Vagina (tissue), 2 donors: ENCODE measurements around the gene SSBP4. TPM values are rescaled to one million over a fixed set of nuclear protein-coding genes. Genes with fewer than 3 reads are reported as not detected.

Experiments
- DNase-seq, 2 donors: peaks; one replicate each; pipeline ENCODE4 v3.0.0-alpha.2; 2017; ENCODE audit errors: extremely low spot score in 2 of 2
- H3K27ac ChIP-seq: fragments of 200-600 bp; sonication (generic); one replicate; pipeline ENCODE4 v1.5.1; 2019
- H3K27me3 ChIP-seq: fragments of 200-600 bp; sonication (generic); one replicate; pipeline ENCODE4 v1.5.1; 2019
- H3K36me3 ChIP-seq, 2 donors: fragments of 200-600 bp; sonication (generic); one replicate each; pipeline ENCODE4 v1.5.1; 2017 to 2019
- H3K4me1 ChIP-seq: fragments of 200-600 bp; sonication (generic); one replicate; pipeline ENCODE4 v1.5.1; 2019
- H3K4me3 ChIP-seq, 2 donors: fragments of 200-600 bp; sonication (generic); 1 replicate in 1 of 2; 2 replicates in 1 of 2; pipeline ENCODE4 v1.5.1; 2016 to 2019
- H3K9me3 ChIP-seq: fragments of 200-600 bp; sonication (generic); one replicate; pipeline ENCODE4 v1.5.1; 2019
- CTCF ChIP-seq, 3 experiments: fragments of 450-650 bp in 2 of 3; fragments of 200-600 bp in 1 of 3; sonication (generic) in 1 of 3; IDR thresholded peaks; one replicate each; pipeline ENCODE4 v1.5.1; 2017 to 2019; ENCODE audit warnings: antibody characterized with exemption in 3 of 3, mild to moderate bottlenecking in 2 of 3, moderate library complexity in 2 of 3
- POLR2A ChIP-seq, 2 donors: fragments of 450-650 bp; IDR thresholded peaks; one replicate each; pipeline ENCODE4 v1.6.1; 2017; ENCODE audit warnings: antibody characterized with exemption in 2 of 2, mild to moderate bottlenecking in 2 of 2, moderate library complexity in 2 of 2
- POLR2AphosphoS5 ChIP-seq, 2 donors: sonication (generic); formaldehyde crosslinking; IDR thresholded peaks; one replicate each; pipeline ENCODE4 v1.9.0; 2017; ENCODE audit warnings: antibody characterized with exemption in 2 of 2, mild to moderate bottlenecking in 2 of 2, low read depth in 1 of 2; ENCODE audit not compliant: insufficient read depth in 1 of 2
- intact Hi-C: fragments of 100-400 bp; cut with DNase I; formaldehyde crosslinking; loops from one replicate; pipeline ENCODE4 v1.15.1; 2023
- total RNA-seq: library from RNA; depleted of rRNA; stranded (reverse); fragments of >200 nt; gene quantifications from one replicate; pipeline ENCODE4 v1.2.3, GENCODE V29; 2016

Gene SSBP4
- total RNA-seq, 1 donor from 2014 or later: 72.7 TPM

- peaks cover 73% of the 10 kb centered on the region for H3K4me1 ChIP-seq
Observed at GRCh38 chr19:18431351-18432197, 12.4 kb downstream of the SSBP4 start.

GRCh38 chr19:18432275-18433014 is 13.2 kb downstream of the SSBP4 start:
- H3K4me3 ChIP-seq: peak overlapping the region; percentile 48 to 56
- TF ChIP-seq CTCF (IDR thresholded peaks at IDR 0.05) (no peak), POLR2AphosphoS5 (IDR thresholded peaks at IDR 0.05; ENCODE audit: insufficient read depth in 1 of 2, low read depth in 1 of 2) (no peak), POLR2A (IDR thresholded peaks at IDR 0.05) (no peak)
- no peaks in the 10 kb centered on the region for H3K27me3 ChIP-seq
- no peak for DNase-seq
- intact Hi-C loops: no loop called here
- no peaks in the 10 kb centered on the region for H3K9me3 ChIP-seq
- H3K4me1 ChIP-seq: peaks cover 73% of the 10 kb centered on the region
- no peaks in the 10 kb centered on the region for H3K36me3 ChIP-seq
- peak overlapping the region; percentile 74 for H3K27ac ChIP-seq

More at GRCh38 chr19:18431351-18432197, 12.4 kb downstream of the SSBP4 start:
- Histone ChIP-seq H3K4me3 (no peak overlapping the region), H3K27me3 (no peaks in the 10 kb centered on the region), H3K36me3 (no peaks in the 10 kb centered on the region), H3K9me3 (no peaks in the 10 kb centered on the region), H3K27ac (no peak overlapping the region)
- DNase-seq: no peak
- intact Hi-C loops: no loop called here
- TF ChIP-seq CTCF (IDR thresholded peaks at IDR 0.05) (no peak), POLR2A (IDR thresholded peaks at IDR 0.05) (no peak), POLR2AphosphoS5 (IDR thresholded peaks at IDR 0.05; ENCODE audit: insufficient read depth in 1 of 2, low read depth in 1 of 2) (no peak)

GRCh38 chr19:18433015-18433691 is 14.0 kb downstream of the SSBP4 start:
- DNase-seq: no peak
- H3K4me1 ChIP-seq: peaks cover 74% of the 10 kb centered on the region
- peak overlapping the region; percentile 48 to 56 for H3K4me3 ChIP-seq

GRCh38 chr19:18433735-18434398 is 14.7 kb downstream of the SSBP4 start:
- TF ChIP-seq POLR2A (IDR thresholded peaks at IDR 0.05) (no peak), CTCF (IDR thresholded peaks at IDR 0.05) (no peak), POLR2AphosphoS5 (IDR thresholded peaks at IDR 0.05; ENCODE audit: insufficient read depth in 1 of 2, low read depth in 1 of 2) (no peak)
- peak overlapping the region; percentile 74 for H3K27ac ChIP-seq
- peaks cover 74% of the 10 kb centered on the region for H3K4me1 ChIP-seq
- H3K4me3 ChIP-seq: peak overlapping the region; percentile 48 to 56
- intact Hi-C loops: no loop called here
- no peaks in the 10 kb centered on the region for H3K27me3 ChIP-seq
- DNase-seq: no peak
- no peaks in the 10 kb centered on the region for H3K36me3 ChIP-seq
- no peaks in the 10 kb centered on the region for H3K9me3 ChIP-seq

More at GRCh38 chr19:18433015-18433691, 14.0 kb downstream of the SSBP4 start:
- peak overlapping the region; percentile 74 for H3K27ac ChIP-seq
- H3K36me3 ChIP-seq: no peaks in the 10 kb centered on the region
- intact Hi-C loops: no loop called here
- TF ChIP-seq CTCF (IDR thresholded peaks at IDR 0.05) (no peak), POLR2A (IDR thresholded peaks at IDR 0.05) (no peak), POLR2AphosphoS5 (IDR thresholded peaks at IDR 0.05; ENCODE audit: insufficient read depth in 1 of 2, low read depth in 1 of 2) (peak in 1 of 2 donors; percentile 62)
- H3K9me3 ChIP-seq: no peaks in the 10 kb centered on the region
- H3K27me3 ChIP-seq: no peaks in the 10 kb centered on the region
